Left colon (tissue), 2 donors: Measurements from ENCODE around the gene RGS9. TPM values are rescaled to one million over a fixed set of nuclear protein-coding genes. Genes with fewer than 3 reads are reported as not detected.

Source experiments
- ATAC-seq: fragments of 200-7000 bp; cut with Tn5 transposase; one replicate; pipeline ENCODE4 v1.9.1; 2020; ENCODE audit warnings: mild to moderate bottlenecking, moderate library complexity
- DNase-seq, 2 donors: peaks; one replicate each; pipeline ENCODE4 v3.0.0-alpha.2; 2020
- intact Hi-C, 2 donors: fragments of 100-400 bp; cut with DNase I in 1 of 2; cut with micrococcal nuclease in 1 of 2; formaldehyde crosslinking; loops; one replicate each; pipeline versions ENCODE4 v1.11.2 to v1.14.0; 2022; cut with DNase I, micrococcal nuclease
- total RNA-seq, 2 donors: library from RNA; stranded (reverse); fragmentation: NEBNext Ultra II Directional; extraction: Animal tissue kit (Norgen Biotek cat#: 25700); gene quantifications; one replicate each; pipeline ENCODE4 v1.2.1, GENCODE V29; 2021
- donor health status: DM: no; HTN: no; CAD: no.
- donor health status: DM: yes; HTN: yes; CAD: no.

The RGS9 gene
- total RNA-seq, 2 donors from 2014 or later = 7.1 to 11.4 TPM

- intact Hi-C loops = no loop called here
- no peak for DNase-seq
- ATAC-seq = no peak
These were observed 92.4 kb downstream of the RGS9 start for GRCh38 chr17:65229621-65229995.

DNA sequence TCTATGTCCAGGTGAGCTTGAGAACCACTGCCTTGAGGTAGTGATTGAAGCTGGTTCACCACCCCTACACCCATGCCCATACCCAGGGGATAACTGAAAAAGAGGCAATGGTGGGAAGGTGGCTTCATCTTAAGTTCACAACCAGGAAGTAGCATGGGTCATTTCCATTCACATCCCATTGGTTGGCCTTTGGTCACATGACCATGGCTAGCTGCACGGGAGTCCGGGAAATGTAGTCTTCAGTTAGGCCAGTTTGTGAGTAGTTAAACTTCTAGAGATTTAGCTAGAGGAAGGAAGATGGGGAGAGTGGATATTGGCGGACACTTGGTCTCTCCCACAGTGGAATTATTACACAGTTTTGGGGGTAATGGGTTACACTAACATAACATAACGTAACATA lies 92.9 kb downstream of the RGS9 start:
- intact Hi-C loops = loop anchor here in 1 of 2 donors (5.0 kb wide), 1 partner anchor 942 kb away; no protein-coding TSS in a partner anchor
- ATAC-seq = no peak
- no peak for DNase-seq

GRCh38 chr17:65231086-65231485 lies 93.9 kb downstream of the RGS9 start:
- DNase-seq (no peak), ATAC-seq (no peak)
- intact Hi-C loops = loop anchor here in 1 of 2 donors (5.0 kb wide), 1 partner anchor 941 kb away; no protein-coding TSS in a partner anchor

DNA sequence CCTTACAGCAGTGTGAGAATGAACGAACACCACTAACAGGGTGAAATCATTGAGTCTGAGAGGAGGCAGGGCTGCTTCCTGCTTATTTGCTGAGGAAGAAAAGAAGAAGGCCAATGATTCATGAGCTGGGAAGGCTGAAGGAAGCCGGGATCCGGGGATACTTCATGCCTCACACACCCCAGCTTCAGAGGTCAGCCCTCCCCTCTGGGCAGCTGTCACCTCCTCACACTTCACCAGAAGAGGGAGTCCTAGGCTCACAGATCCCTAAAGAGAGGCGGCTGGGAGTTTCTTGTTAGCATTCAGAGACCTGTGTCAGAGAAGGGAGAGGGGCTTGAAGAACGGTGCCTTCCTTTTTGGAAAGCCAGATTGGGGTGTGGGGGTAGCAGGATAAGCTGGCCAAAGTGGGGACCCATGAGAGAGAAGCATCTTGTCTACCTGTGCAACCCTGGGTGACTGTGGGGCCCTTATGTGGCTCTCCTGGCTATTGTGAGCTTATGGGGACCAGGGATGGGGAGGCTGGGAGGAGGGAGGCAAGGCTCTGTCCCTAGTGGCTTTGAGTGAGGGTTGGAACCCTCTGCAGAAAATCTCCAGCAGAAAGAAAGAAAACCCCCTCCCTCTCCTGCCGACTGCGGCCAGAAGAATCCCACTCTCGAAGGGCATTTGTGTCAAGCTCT lies 94.6 kb downstream of the RGS9 start:
- peak; percentile 94 for ATAC-seq
- DNase-seq = peak; percentile 41 to 46
- intact Hi-C loops = loop anchor here in 1 of 2 donors (5.0 kb wide), 1 partner anchor 941 kb away; no protein-coding TSS in a partner anchor

- DNase-seq (no peak), ATAC-seq (no peak)
- intact Hi-C loops = no loop called here
These were observed 98.1 kb downstream of the RGS9 start for GRCh38 chr17:65235284-65235683.

- DNase-seq (no peak), ATAC-seq (no peak)
- intact Hi-C loops = no loop called here
These were observed 99.2 kb downstream of the RGS9 start for GRCh38 chr17:65236321-65236720.

GRCh38 chr17:65243838-65244625 lies 106.9 kb downstream of the RGS9 start:
- DNase-seq (no peak), ATAC-seq (no peak)

GRCh38 chr17:65246252-65246651 lies 109.1 kb downstream of the RGS9 start:
- ATAC-seq (no peak), DNase-seq (no peak)
- intact Hi-C loops = no loop called here

More at GRCh38 chr17:65243838-65244625, 106.9 kb downstream of the RGS9 start:
- intact Hi-C loops = no loop called here

GRCh38 chr17:65249774-65250173 lies 112.6 kb downstream of the RGS9 start:
- ATAC-seq = no peak
- intact Hi-C loops = no loop called here
- DNase-seq = no peak

GRCh38 chr17:65254166-65254565 lies 117.0 kb downstream of the RGS9 start:
- ATAC-seq = no peak
- intact Hi-C loops = no loop called here

GRCh38 chr17:65259281-65259680 lies 122.1 kb downstream of the RGS9 start:
- intact Hi-C loops = no loop called here
- ATAC-seq (no peak), DNase-seq (no peak)

More at GRCh38 chr17:65254166-65254565, 117.0 kb downstream of the RGS9 start:
- DNase-seq = no peak

GRCh38 chr17:65259696-65260485 lies 122.7 kb downstream of the RGS9 start:
- ATAC-seq (no peak), DNase-seq (no peak)
- intact Hi-C loops = no loop called here

DNA sequence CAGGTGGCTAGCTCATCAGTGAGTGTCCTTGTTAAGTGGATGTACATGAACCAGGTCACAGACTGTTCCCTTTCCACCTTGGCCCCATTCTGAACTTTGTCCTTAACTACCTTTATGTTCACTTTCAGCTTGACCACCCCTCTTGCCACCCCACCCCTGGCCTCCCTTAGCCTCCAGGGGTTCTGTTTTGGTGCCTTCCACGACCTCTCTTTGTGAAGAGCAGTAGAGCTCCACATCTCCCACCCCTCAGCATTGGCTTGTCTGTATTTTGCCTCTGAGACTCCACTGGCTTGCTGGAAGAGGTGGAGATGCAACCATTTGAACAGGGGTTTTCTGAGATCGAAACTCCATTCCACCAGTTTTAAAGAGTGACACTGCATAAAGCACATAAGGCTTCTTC lies 123.5 kb downstream of the RGS9 start:
- intact Hi-C loops = no loop called here
- no peak for DNase-seq
- ATAC-seq = no peak

DNA sequence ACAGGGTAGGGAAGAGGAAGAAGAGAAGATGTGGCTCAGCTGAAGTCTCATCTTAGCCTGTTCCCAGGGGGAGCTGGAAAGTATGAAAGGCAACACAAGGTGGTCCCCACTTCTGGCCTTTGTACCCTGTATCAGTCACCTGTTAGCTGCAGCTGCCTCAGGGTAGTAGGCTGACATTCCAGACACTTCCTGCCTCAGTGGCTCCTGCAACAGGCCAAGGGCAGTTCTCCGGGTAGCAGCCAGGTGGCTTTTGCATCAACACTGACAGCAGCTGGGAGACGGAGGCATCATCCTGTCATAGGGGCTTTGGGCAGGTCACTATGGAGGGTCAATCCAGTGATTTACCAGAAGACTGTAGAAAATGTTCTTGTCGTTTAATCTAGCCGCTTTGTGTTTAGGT lies 124.0 kb downstream of the RGS9 start:
- intact Hi-C loops = no loop called here
- ATAC-seq (no peak), DNase-seq (no peak)

GRCh38 chr17:65261682-65262636 lies 124.8 kb downstream of the RGS9 start:
- no peak for DNase-seq
- intact Hi-C loops = no loop called here

DNA sequence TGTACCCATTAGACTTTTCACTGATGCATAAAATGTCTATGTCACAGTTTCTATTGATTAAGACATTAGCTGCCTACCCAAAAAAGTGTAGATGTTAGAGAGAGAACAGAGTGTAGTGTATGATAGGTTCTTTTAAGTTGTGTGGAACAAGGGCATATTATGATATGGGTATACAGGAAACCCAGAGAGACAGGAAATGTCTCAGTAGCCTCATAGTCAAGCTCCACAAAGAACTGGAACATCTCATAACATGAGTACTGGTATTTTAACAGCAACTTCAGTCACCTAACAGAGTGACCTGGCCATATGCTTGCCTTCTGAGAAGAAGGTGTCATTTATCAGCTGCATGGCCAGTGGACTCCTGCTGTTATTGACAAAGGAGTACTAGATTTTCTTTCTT lies 128.1 kb downstream of the RGS9 start:
- DNase-seq (no peak), ATAC-seq (no peak)
- intact Hi-C loops = no loop called here

More at GRCh38 chr17:65261682-65262636, 124.8 kb downstream of the RGS9 start:
- peak; percentile 92 for ATAC-seq

DNA sequence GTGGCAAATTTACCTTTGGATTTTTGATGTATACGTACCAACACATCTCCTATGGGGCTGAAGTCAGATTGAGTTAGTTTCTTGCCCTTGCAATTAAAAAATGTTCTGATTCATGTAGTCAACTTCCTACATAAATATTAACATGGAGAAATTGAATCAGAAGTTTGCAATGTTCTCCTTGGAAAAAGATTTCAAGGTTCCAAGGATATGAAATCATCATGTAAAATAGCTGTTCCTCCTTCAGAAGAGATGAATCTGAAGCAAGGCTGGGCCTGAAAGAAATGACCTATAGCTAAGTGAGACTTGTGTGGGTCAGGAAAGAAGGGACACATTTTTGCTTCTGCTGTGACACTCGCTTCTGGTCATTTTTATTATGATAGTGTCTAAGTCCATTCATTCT lies 131.7 kb downstream of the RGS9 start:
- DNase-seq = no peak
- intact Hi-C loops = no loop called here
- no peak for ATAC-seq

DNA sequence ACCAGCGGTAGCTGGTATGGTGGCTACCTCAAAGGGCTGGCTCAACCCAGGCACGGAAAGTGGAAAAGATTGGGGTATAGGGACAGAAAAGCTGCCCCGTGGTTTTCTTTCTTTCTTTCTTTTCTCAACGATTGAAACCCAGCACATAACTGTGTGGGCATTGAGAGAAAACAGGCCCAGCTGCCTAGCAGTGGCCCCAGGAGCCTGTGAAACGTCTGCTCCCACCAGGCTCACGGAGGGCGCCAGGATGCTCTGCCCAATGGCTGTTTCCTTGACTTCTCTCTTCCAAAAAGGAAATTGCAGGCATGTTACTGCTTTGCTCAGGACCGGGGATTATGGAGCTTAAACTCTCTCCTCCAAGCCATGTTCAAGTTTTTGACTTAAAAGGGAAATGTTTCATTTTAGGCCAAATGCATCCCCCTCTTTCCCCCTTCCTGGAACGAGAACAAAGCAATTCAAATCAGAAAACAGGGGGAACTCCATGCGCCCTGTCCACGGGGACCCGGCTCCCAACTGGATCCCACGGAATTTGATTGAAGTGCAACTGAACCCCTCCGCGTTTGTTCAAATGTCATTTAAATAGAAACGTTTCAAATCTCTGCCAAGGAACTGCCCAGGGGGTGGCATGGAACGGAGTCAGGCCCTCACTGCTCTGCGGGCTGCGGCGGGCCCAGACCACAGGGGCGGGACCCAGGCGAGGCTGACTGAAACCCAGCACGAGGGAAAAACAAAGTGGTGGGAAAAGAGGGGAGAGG lies 133.5 kb downstream of the RGS9 start:
- intact Hi-C loops = no loop called here
- DNase-seq = no peak
- no peak for ATAC-seq
